Caco-2 (cell line): ENCODE measurements around the gene DMKN. TPM values are rescaled to one million over a fixed set of nuclear protein-coding genes. Genes with fewer than 3 reads are reported as not detected.

Experiments used
- BruUV-seq: library from RNA; stranded (reverse); fragments of 400-500 nt; replicated peaks from 2 replicates; lab custom pipeline; 2021; lab: Mats Ljungman, UMichigan
- CTCF ChIA-PET: fragments of 300-600 bp; sonication (Branson Sonifier 250); formaldehyde crosslinking; loops from one replicate; lab custom pipeline; 2022; ENCODE audit warnings: antibody characterized with exemption; lab: Charles Lee
- POLR2A ChIA-PET: fragments of 300-600 bp; sonication (Branson Sonifier 250); formaldehyde crosslinking; loops from one replicate; lab custom pipeline; 2022; ENCODE audit warnings: antibody characterized with exemption; lab: Charles Lee
- DNase-seq, 2 experiments: peaks; one replicate each; pipeline versions ENCODE4 v3.0.0 to v3.0.0-alpha.2; 2020 to 2022
- H3K27me3 ChIP-seq: replicated peaks from 2 replicates; pipeline ENCODE4 v1.6.0; 2011; ENCODE audit warnings: low read length; ENCODE audit not compliant: control insufficient read depth, insufficient read depth
- H3K36me3 ChIP-seq: 2 replicates; pipeline ENCODE4 v1.5.1; 2011; ENCODE audit warnings: low read length; ENCODE audit not compliant: control insufficient read depth, insufficient read depth
- H3K4me1 ChIP-seq: fragments of 250-450 bp; sonication (Bioruptor Pico); 2 replicates; pipeline ENCODE4 v1.5.1; 2020; ENCODE audit warnings: mild to moderate bottlenecking
- H3K4me3 ChIP-seq: 2 replicates; pipeline ENCODE4 v1.5.1; 2011; ENCODE audit warnings: low read depth, mild to moderate bottlenecking, control low read depth, low read length
- H3K9me3 ChIP-seq: fragments of 250-450 bp; sonication (Bioruptor Pico); 2 replicates; pipeline ENCODE4 v1.5.1; 2020; ENCODE audit warnings: mild to moderate bottlenecking, moderate library complexity
- H3K27ac Mint-ChIP-seq: one replicate; pipeline ENCODE4 v1.8.0; 2022; ENCODE audit warnings: mixed read lengths; ENCODE audit not compliant: unreplicated experiment
- H3K27me3 Mint-ChIP-seq: one replicate; pipeline ENCODE4 v1.8.0; 2022; ENCODE audit warnings: mixed read lengths; ENCODE audit not compliant: insufficient read depth, unreplicated experiment
- H3K36me3 Mint-ChIP-seq: one replicate; pipeline ENCODE4 v1.8.0; 2022; ENCODE audit warnings: mild to moderate bottlenecking, mixed read lengths; ENCODE audit not compliant: insufficient read depth, unreplicated experiment
- H3K4me1 Mint-ChIP-seq: one replicate; pipeline ENCODE4 v1.8.0; 2022; ENCODE audit warnings: low read depth, mixed read lengths; ENCODE audit not compliant: unreplicated experiment
- H3K4me3 Mint-ChIP-seq: one replicate; pipeline ENCODE4 v1.8.0; 2022; ENCODE audit warnings: mild to moderate bottlenecking, moderate library complexity, mixed read lengths; ENCODE audit not compliant: unreplicated experiment
- H3K9me3 Mint-ChIP-seq: one replicate; pipeline ENCODE4 v1.8.0; 2022; ENCODE audit warnings: mixed read lengths; ENCODE audit not compliant: unreplicated experiment
- CTCF ChIP-seq, 2 experiments: fragments of 200-600 bp in 1 of 2; IDR thresholded peaks; 1 replicate in 1 of 2; 2 replicates in 1 of 2; pipeline versions ENCODE4 v1.5.1 to v1.8.0; 2011 to 2022; ENCODE audit warnings: antibody characterized with exemption in 1 of 2, control low read depth in 1 of 2, inconsistent platforms in 1 of 2, low read depth in 1 of 2, low read length in 1 of 2, mild to moderate bottlenecking in 1 of 2, moderate library complexity in 1 of 2; ENCODE audit not compliant: insufficient read depth in 1 of 2, severe bottlenecking in 1 of 2, unreplicated experiment in 1 of 2
- intact Hi-C: fragments of 100-400 bp; cut with micrococcal nuclease; formaldehyde crosslinking; loops from one replicate; pipeline ENCODE4 v1.10.0; 2022; ENCODE audit not compliant: unreplicated experiment
- total RNA-seq: library from RNA; stranded (reverse); gene quantifications from 2 replicates; pipeline ENCODE4 v1.2.3, GENCODE V29; 2022

The DMKN gene
- total RNA-seq, 1 experiment from 2014 or later: 341 TPM

- Mint-ChIP-seq H3K4me1 (no peaks in the 10 kb centered on the region), H3K9me3 (no peaks in the 10 kb centered on the region), H3K4me3 (no peak overlapping the region), H3K36me3 (peaks cover 5% of the 10 kb centered on the region), H3K27me3 (peaks cover 27% of the 10 kb centered on the region), H3K27ac (no peak overlapping the region)
- Histone ChIP-seq H3K27me3 (no peaks in the 10 kb centered on the region), H3K4me1 (0 out of 2 replicates have a peak, but pooled peaks cover 5% of the 10 kb centered on the region), H3K9me3 (0 out of 2 replicates have a peak, but pooled peaks cover 3% of the 10 kb centered on the region), H3K4me3 (no peak overlapping the region), H3K36me3 (no peaks in the 10 kb centered on the region)
- POLR2A ChIA-PET: no interaction called here
- CTCF ChIA-PET: interaction anchor here (0.8 kb wide), 1 partner anchor 50 kb away, joined by 3 read pairs; no protein-coding TSS in a partner anchor
- no peak for TF ChIP-seq CTCF (IDR thresholded peaks at IDR 0.05; ENCODE audit: insufficient read depth in 1 of 2, low read depth in 1 of 2, low read length in 1 of 2, severe bottlenecking in 1 of 2, unreplicated experiment in 1 of 2)
- intact Hi-C loops: no loop called here
- no TSS peak for BruUV-seq
- DNase-seq: no peak
Observed at GRCh38 chr19:35560271-35560670, 46.8 kb upstream of the DMKN start.

GRCh38 chr19:35559781-35560180 is 46.3 kb upstream of the DMKN start:
- no peaks in the 10 kb centered on the region for H3K36me3 ChIP-seq
- no peak overlapping the region for H3K4me3 Mint-ChIP-seq
- CTCF ChIA-PET: no interaction called here
- intact Hi-C loops: no loop called here
- 0 out of 2 replicates have a peak, but pooled peaks cover 3% of the 10 kb centered on the region for H3K9me3 ChIP-seq
- no peak overlapping the region for H3K4me3 ChIP-seq
- no peaks in the 10 kb centered on the region for H3K9me3 Mint-ChIP-seq
- H3K27ac Mint-ChIP-seq: no peak overlapping the region
- DNase-seq: no peak
- no TSS peak for BruUV-seq
- POLR2A ChIA-PET: no interaction called here
- no peaks in the 10 kb centered on the region for H3K4me1 Mint-ChIP-seq
- no peak for TF ChIP-seq CTCF (IDR thresholded peaks at IDR 0.05; ENCODE audit: insufficient read depth in 1 of 2, low read depth in 1 of 2, low read length in 1 of 2, severe bottlenecking in 1 of 2, unreplicated experiment in 1 of 2)
- H3K4me1 ChIP-seq: 0 out of 2 replicates have a peak, but pooled peaks cover 5% of the 10 kb centered on the region
- H3K27me3 Mint-ChIP-seq: peaks cover 27% of the 10 kb centered on the region
- H3K36me3 Mint-ChIP-seq: peaks cover 5% of the 10 kb centered on the region
- no peaks in the 10 kb centered on the region for H3K27me3 ChIP-seq

- Histone ChIP-seq H3K36me3 (no peaks in the 10 kb centered on the region), H3K4me3 (no peak overlapping the region), H3K4me1 (0 out of 2 replicates have a peak, but pooled peaks cover 5% of the 10 kb centered on the region), H3K27me3 (no peaks in the 10 kb centered on the region), H3K9me3 (0 out of 2 replicates have a peak, but pooled peaks cover 3% of the 10 kb centered on the region)
- POLR2A ChIA-PET: no interaction called here
- intact Hi-C loops: no loop called here
- Mint-ChIP-seq H3K27ac (no peak overlapping the region), H3K27me3 (peaks cover 27% of the 10 kb centered on the region), H3K4me3 (no peak overlapping the region), H3K9me3 (no peaks in the 10 kb centered on the region), H3K4me1 (no peaks in the 10 kb centered on the region), H3K36me3 (peaks cover 5% of the 10 kb centered on the region)
- CTCF ChIA-PET: no interaction called here
- no TSS peak for BruUV-seq
- DNase-seq: no peak
- TF ChIP-seq CTCF (IDR thresholded peaks at IDR 0.05; ENCODE audit: insufficient read depth in 1 of 2, low read depth in 1 of 2, low read length in 1 of 2, severe bottlenecking in 1 of 2, unreplicated experiment in 1 of 2): no peak
Observed at GRCh38 chr19:35559281-35559659, 45.8 kb upstream of the DMKN start.
